Spleen (tissue), 11 donors: ENCODE measurements around the gene PDK4. TPM values are rescaled to one million over a fixed set of nuclear protein-coding genes. Genes with fewer than 3 reads are reported as not detected.

Source experiments
- DNase-seq: peaks from one replicate; pipeline ENCODE4 v3.0.0-alpha.2; 2020
- H3K27ac ChIP-seq, 8 donors: fragments of 200-600 bp; sonication (generic) in 7 of 8; 1 replicate in 4 of 8; 2 replicates in 4 of 8; pipeline versions ENCODE4 v1.5.0 to v1.8.0; 2016 to 2021; ENCODE audit warnings: inconsistent platforms in 4 of 8, mild to moderate bottlenecking in 4 of 8, moderate library complexity in 1 of 8
- H3K27me3 ChIP-seq, 7 donors: fragments of 200-600 bp; sonication (generic) in 6 of 7; replicated peaks in 1 of 7; 1 replicate in 4 of 7; 2 replicates in 3 of 7; pipeline versions ENCODE4 v1.5.0 to v1.8.0; 2016 to 2021; ENCODE audit warnings: inconsistent platforms in 3 of 7, mild to moderate bottlenecking in 1 of 7
- H3K36me3 ChIP-seq, 6 donors: fragments of 200-600 bp; sonication (generic) in 5 of 6; 1 replicate in 4 of 6; 2 replicates in 2 of 6; pipeline versions ENCODE4 v1.5.0 to v1.8.0; 2016 to 2021; ENCODE audit warnings: inconsistent platforms in 2 of 6
- H3K4me1 ChIP-seq, 6 donors: fragments of 200-600 bp; sonication (generic) in 5 of 6; 1 replicate in 3 of 6; 2 replicates in 3 of 6; pipeline versions ENCODE4 v1.5.0 to v1.8.0; 2016 to 2021; ENCODE audit warnings: inconsistent platforms in 3 of 6
- H3K4me3 ChIP-seq, 8 donors: fragments of 200-600 bp; sonication (generic) in 7 of 8; 1 replicate in 4 of 8; 2 replicates in 4 of 8; pipeline versions ENCODE4 v1.5.0 to v1.8.0; 2016 to 2021; ENCODE audit warnings: inconsistent platforms in 4 of 8, mild to moderate bottlenecking in 4 of 8, moderate library complexity in 2 of 8
- H3K9me3 ChIP-seq, 8 donors: fragments of 200-600 bp; sonication (generic) in 7 of 8; 1 replicate in 4 of 8; 2 replicates in 4 of 8; pipeline versions ENCODE4 v1.5.0 to v1.8.0; 2016 to 2021; ENCODE audit warnings: inconsistent platforms in 4 of 8
- CTCF ChIP-seq, 11 experiments: fragments of 200-600 bp in 7 of 11; fragments of 450-650 bp in 4 of 11; sonication (generic) in 4 of 11; IDR thresholded peaks in 8 of 11; conservative IDR thresholded peaks in 3 of 11; 1 replicate in 7 of 11; 2 replicates in 4 of 11; pipeline versions ENCODE4 v1.4.0 to v1.8.0; 2016 to 2021; ENCODE audit warnings: antibody characterized with exemption in 11 of 11, inconsistent platforms in 4 of 11, mild to moderate bottlenecking in 1 of 11
- POLR2A ChIP-seq, 3 donors: fragments of 450-650 bp; IDR thresholded peaks; one replicate each; pipeline ENCODE4 v1.5.1; 2017; ENCODE audit warnings: antibody characterized with exemption in 3 of 3, mild to moderate bottlenecking in 1 of 3
- POLR2AphosphoS5 ChIP-seq, 3 donors: sonication (generic); formaldehyde crosslinking; IDR thresholded peaks; one replicate each; pipeline ENCODE4 v1.5.1; 2017; ENCODE audit warnings: antibody characterized with exemption in 3 of 3
- WGBS, 5 donors: extraction: QIAGEN DNeasy Blood & Tissue Kit in 3 of 5; methylation state at CpG; one replicate each; pipeline versions ENCODE4 v1.1.5 to v1.1.7; 2013 to 2018; 5-methylcytosine and 5-hydroxymethylcytosine counted together
- intact Hi-C: fragments of 100-400 bp; cut with DNase I; formaldehyde crosslinking; loops from one replicate; pipeline ENCODE4 v1.15.0; 2023; ENCODE audit warnings: low total_unique reads
- polyA plus RNA-seq, 3 donors: library from polyadenylated mRNA; stranded (reverse); fragments of 200-250 nt; gene quantifications; one replicate each; pipeline ENCODE4 v1.2.1, GENCODE V29; 2013
- total RNA-seq, 7 donors: library from RNA; depleted of rRNA in 3 of 7; stranded (reverse); fragments of >200 nt in 3 of 7; fragmentation: NEBNext Ultra II Directional in 4 of 7; extraction: Animal tissue kit (Norgen Biotek cat#: 25700) in 4 of 7; gene quantifications; one replicate each; pipeline versions ENCODE4 v1.1.0 to v1.2.1, GENCODE V29; 2016 to 2021
- donor health status: healthy with polysubstance abuse.
- donor health status: DM: no; HTN: no; CAD: no; lungs with moderate emphysema.
- donor health status: DM: no; HTN: no; CAD: no.
- donor health status: Bipolar disorder and iron deficiency.
- donor health status: healthy.
- donor health status: DM: no; HTN: no; CAD: no.
- donor health status: DM: yes; HTN: yes; CAD: no.

The PDK4 gene
- total and polyA plus RNA-seq, 10 donors: 21.1 to 1,055 (median 167) TPM

GRCh38 chr7:95623788-95624187, 27.5 kb upstream of the PDK4 start:
- no peak for DNase-seq
- TF ChIP-seq CTCF (IDR thresholded peaks at IDR 0.05 in 8 of 11, conservative IDR thresholded peaks at IDR 0.05 in 3 of 11) (no peak), POLR2AphosphoS5 (IDR thresholded peaks at IDR 0.05) (no peak), POLR2A (IDR thresholded peaks at IDR 0.05) (no peak)
- no peaks in the 10 kb centered on the region for H3K4me1 ChIP-seq
- no peaks in the 10 kb centered on the region for H3K9me3 ChIP-seq
- 0 to 89% (median 85%) methylated on average over 1 of the region's 1 CpG for WGBS, 5 donors
- H3K27me3 ChIP-seq: no peaks in the 10 kb centered on the region
- no peaks in the 10 kb centered on the region for H3K36me3 ChIP-seq
- H3K27ac ChIP-seq: no peak overlapping the region
- no peak overlapping the region for H3K4me3 ChIP-seq
- intact Hi-C loops: no loop called here

GRCh38 chr7:95622859-95623258, 26.5 kb upstream of the PDK4 start:
- intact Hi-C loops: no loop called here
- Histone ChIP-seq H3K27me3 (no peaks in the 10 kb centered on the region), H3K27ac (no peak overlapping the region), H3K4me3 (no peak overlapping the region), H3K36me3 (no peaks in the 10 kb centered on the region), H3K9me3 (peaks cover 0 to 7% (median 0%) of the 10 kb centered on the region in 8 donors), H3K4me1 (no peaks in the 10 kb centered on the region)
- 82 to 94% (median 87%) methylated on average over 3 of the region's 3 CpGs for WGBS, 5 donors
- DNase-seq: no peak
- TF ChIP-seq CTCF (IDR thresholded peaks at IDR 0.05 in 8 of 11, conservative IDR thresholded peaks at IDR 0.05 in 3 of 11) (no peak), POLR2A (IDR thresholded peaks at IDR 0.05) (no peak), POLR2AphosphoS5 (IDR thresholded peaks at IDR 0.05) (no peak)

- H3K4me3 ChIP-seq: no peak overlapping the region
- intact Hi-C loops: no loop called here
- no peak for TF ChIP-seq CTCF (IDR thresholded peaks at IDR 0.05 in 8 of 11, conservative IDR thresholded peaks at IDR 0.05 in 3 of 11)
- no peak for TF ChIP-seq POLR2A (IDR thresholded peaks at IDR 0.05)
- no peak for TF ChIP-seq POLR2AphosphoS5 (IDR thresholded peaks at IDR 0.05)
- no peaks in the 10 kb centered on the region for H3K4me1 ChIP-seq
- H3K36me3 ChIP-seq: no peaks in the 10 kb centered on the region
- H3K27ac ChIP-seq: no peak overlapping the region
- no peak for DNase-seq
- no peaks in the 10 kb centered on the region for H3K27me3 ChIP-seq
- H3K9me3 ChIP-seq: peaks cover 0 to 15% (median 0%) of the 10 kb centered on the region in 8 donors
Observed at GRCh38 chr7:95622001-95622549, 25.8 kb upstream of the PDK4 start.

- TF ChIP-seq POLR2AphosphoS5 (IDR thresholded peaks at IDR 0.05) (no peak), CTCF (IDR thresholded peaks at IDR 0.05 in 8 of 11, conservative IDR thresholded peaks at IDR 0.05 in 3 of 11) (no peak), POLR2A (IDR thresholded peaks at IDR 0.05) (no peak)
- 79 to 97% (median 87%) methylated on average over 1 of the region's 1 CpG for WGBS, 5 donors
Observed at GRCh38 chr7:95621404-95621803, 25.1 kb upstream of the PDK4 start.

More at GRCh38 chr7:95621404-95621803, 25.1 kb upstream of the PDK4 start:
- no peak overlapping the region for H3K4me3 ChIP-seq
- peaks cover 0 to 22% (median 3%) of the 10 kb centered on the region in 8 donors for H3K9me3 ChIP-seq
- no peak for DNase-seq
- no peaks in the 10 kb centered on the region for H3K36me3 ChIP-seq
- no peaks in the 10 kb centered on the region for H3K4me1 ChIP-seq
- H3K27me3 ChIP-seq: no peaks in the 10 kb centered on the region
- intact Hi-C loops: no loop called here
- no peak overlapping the region for H3K27ac ChIP-seq
